ENCODE results near the gene SLC1A2.

The SLC1A2 gene

GRCh38 chr11:35324981-35325380 is 94.4 kb downstream of the SLC1A2 start:
- no peak for DNase-seq (ENCODE audit: low read depth)

DNA sequence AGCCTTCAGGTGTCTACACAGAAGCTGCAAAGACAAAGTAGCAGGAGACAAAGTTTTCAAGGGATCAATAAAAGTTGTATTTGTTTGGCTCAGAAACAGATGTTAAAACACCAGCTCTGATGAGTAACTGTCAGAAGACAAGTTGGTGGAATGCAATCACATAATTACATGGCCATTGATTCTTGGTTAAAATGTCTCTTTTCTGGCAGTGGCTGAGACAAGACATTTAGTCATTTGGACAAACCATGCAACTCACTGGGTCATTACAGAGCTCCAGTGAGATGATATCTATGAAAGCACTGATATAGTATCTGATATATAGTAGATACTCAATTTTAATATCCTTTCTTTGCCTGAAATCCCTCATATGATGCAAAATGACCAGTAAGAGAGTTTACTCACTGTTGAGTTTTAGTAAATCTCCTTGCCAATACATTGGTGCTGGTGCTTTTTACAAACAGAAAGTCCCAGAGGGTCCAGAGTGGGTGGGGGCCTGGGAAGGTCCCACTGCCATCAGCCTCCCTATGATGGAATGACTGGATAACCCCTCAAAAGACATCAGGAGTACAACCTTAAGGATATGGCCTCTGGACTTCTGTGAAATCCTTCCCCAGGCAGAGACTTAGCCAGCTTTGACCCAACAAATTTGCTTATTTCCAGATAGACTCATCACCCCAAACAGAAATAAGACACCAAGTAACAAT is 95.0 kb downstream of the SLC1A2 start:
- DNase-seq (ENCODE audit: low read depth): no peak

GRCh38 chr11:35323076-35323868 is 96.1 kb downstream of the SLC1A2 start:
- no peak for DNase-seq (ENCODE audit: low read depth)

GRCh38 chr11:35322318-35322979 is 96.9 kb downstream of the SLC1A2 start:
- DNase-seq (ENCODE audit: low read depth): no peak

- peak; percentile 90 for DNase-seq (ENCODE audit: low read depth)
Observed at GRCh38 chr11:35321532-35322317, 97.6 kb downstream of the SLC1A2 start.

DNA sequence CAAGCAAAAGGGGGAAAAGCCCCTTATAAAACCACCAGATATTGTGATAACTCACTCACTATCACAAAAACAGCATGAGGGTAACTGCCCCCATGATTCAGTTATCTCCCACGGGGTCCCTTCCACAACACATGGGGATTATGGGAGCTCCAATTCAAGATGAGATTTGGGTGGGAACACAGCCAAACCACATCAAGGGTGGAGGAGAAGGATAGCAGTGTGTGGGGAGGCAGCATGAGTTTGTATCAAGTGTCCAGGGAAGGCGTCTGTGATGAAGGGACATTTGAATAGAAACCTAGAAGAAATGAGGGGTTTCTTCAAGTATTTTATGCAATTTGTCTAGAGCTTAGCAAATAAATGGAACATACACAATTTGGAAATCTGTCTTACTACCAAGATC is 98.2 kb downstream of the SLC1A2 start:
- no peak for DNase-seq (ENCODE audit: low read depth)

DNA sequence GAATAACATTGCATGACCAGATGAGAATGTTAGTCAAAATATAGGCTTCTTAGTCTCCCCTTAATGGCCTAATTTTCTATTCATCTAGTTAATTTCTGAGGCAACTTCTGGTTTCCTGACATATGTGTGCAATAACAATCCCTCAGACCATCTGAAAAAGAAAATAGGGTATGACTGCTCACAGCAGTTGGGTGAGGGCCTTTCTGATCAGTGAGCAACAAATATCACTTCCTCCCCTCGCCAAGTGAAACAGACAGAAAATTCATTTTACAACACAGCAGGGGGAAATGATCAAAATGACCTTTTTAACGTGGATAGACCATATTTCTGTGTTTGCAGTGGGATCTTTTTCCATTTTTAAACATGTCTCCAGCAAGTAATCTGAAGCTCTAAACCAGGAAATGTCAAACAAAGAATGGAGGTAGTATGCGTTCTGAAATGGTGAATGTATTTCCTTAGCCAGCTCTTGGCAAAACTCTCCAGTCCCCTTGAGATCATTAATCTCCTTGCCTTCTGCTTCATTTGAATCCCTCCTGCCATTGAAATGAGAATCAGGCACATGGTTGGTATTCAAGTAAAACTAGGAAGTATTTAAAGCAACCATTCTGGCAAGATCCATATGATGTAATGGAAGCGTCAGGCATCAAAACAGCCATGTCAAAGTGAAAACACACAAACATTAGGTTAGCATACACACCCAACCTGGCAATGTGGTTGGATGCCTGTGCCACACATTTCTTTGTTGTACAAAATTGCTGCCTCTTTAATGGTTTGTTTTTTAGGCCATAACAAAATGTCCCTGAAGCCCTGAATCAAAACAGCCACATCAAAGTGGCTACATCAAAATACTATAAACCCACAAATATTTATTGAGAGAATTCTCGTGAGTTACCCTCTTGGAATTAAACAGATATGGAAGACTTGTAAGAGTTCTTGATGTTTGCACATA is 100.1 kb downstream of the SLC1A2 start:
- no peak for DNase-seq (ENCODE audit: low read depth)

DNA sequence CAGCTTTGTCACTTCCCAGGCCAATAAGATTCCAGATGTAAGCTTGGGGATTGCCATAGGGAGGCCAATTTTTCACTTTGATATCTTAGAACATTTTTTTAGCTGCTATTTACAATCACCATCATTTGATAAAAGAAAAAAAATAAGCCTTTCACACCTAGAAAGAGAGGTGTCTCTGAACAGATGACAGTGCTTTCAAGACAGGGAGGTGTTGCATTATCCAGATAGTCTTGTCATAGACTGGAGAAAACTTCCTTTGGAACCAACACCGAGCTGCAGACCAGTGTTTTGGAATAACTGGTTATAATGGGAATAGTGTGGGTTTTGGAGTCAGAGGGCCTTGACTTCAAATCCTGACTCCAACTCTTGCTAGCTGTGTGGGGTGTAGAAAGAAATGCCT is 101.0 kb downstream of the SLC1A2 start:
- no peak for DNase-seq (ENCODE audit: low read depth)

- DNase-seq (ENCODE audit: low read depth): no peak
Observed at GRCh38 chr11:35317253-35317652, 102.1 kb downstream of the SLC1A2 start.

- DNase-seq (ENCODE audit: low read depth): no peak
Observed at GRCh38 chr11:35316161-35316560, 103.2 kb downstream of the SLC1A2 start.

DNA sequence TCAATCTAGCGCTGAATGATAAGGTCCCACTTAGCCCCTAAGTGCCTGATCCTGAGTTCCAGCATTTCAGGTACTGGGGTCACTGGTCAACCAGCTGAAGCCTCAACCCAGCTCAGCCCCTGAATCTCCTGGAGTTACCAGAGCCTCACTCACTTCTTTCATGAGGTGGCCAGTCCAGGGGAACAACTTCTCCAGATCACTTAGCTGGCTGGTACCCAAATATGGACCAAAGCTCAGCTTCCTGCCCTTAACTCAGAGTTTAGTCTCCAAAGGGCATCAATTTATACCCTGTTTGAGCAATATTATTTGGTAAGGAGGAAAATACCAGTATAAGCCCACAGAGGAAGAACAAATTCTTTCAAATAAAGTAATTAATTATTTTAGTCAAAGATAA is 105.6 kb downstream of the SLC1A2 start:
- no peak for DNase-seq (ENCODE audit: low read depth)

- no peak for DNase-seq (ENCODE audit: low read depth)
Observed at GRCh38 chr11:35313066-35313759, 106.1 kb downstream of the SLC1A2 start.

DNA sequence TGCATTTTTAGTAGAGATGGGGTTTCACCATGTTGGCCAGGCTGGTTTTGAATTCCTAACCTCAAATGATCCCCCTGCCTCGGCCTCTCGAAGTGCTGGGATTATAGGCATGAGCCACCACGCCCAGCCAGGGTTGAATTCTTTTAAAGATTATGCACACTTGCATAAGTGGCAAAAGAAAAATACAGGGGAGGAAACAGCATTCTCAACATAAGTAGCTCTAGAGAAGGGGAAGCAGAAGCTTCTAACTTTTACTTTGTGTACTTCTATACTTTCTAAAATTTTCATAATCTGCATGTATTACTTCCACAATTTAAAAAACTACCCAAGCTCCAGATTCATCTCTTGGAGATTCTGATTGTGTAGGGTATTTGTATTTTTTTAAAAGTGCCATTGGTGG is 108.0 kb downstream of the SLC1A2 start:
- no peak for DNase-seq (ENCODE audit: low read depth)

DNA sequence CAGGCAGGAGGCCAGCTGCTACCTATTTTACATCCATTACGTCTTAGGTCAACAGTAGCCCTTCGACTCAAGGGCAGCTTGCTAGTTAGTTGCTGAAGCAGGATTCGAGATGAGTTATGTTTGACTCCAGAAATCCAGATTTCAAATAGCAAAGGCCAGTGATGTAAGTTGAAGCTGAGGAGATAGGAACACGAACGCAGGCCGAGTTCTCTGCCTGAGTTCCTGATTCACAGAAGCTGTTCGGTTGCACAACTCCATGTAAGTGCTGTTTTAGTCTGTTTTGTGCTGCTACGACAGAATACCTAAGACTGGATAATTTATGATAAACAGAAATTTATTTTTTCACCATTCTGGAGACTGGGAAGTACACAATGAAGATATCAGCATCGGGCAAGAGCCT is 111.2 kb downstream of the SLC1A2 start:
- no peak for DNase-seq (ENCODE audit: low read depth)

- DNase-seq (ENCODE audit: low read depth): no peak
Observed at GRCh38 chr11:35307221-35307621, 112.1 kb downstream of the SLC1A2 start.

GRCh38 chr11:35305670-35306382 is 113.5 kb downstream of the SLC1A2 start:
- DNase-seq (ENCODE audit: low read depth): no peak

- no peak for DNase-seq (ENCODE audit: low read depth)
Observed at GRCh38 chr11:35304900-35305460, 114.4 kb downstream of the SLC1A2 start.

DNA sequence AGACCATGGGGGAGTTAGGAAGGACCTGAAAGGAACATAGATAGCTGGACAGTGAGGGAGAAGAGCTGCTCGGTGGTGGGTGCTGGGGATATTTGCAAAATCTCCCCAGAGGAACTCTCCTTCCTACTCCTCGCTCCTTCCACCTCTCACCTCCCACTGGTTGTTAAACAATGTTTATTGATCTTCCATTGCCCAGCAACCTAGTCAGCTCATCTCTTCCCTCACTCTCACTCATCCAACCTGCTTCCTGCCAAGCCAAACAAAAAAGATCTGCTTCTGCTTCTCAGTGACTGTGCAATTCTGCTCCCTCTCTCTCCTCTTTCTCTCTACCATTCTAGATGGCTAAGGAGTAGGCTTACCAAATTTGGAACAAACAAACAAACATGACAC is 115.0 kb downstream of the SLC1A2 start:
- DNase-seq (ENCODE audit: low read depth): no peak

GRCh38 chr11:35303596-35304385 is 115.6 kb downstream of the SLC1A2 start:
- peak; percentile 81 for DNase-seq (ENCODE audit: low read depth)

Measured in GM04504 (cell line).